Right kidney (tissue), 1 donor: ENCODE measurements around the gene CEACAM20.
"Not testable (repeated sequence)": the region's sequence is repeated elsewhere in the genome, so short reads cannot be mapped to it uniquely, and the experiment has no call there.

Experiments
- DNase-seq: peaks from one replicate; pipeline ENCODE4 v3.0.0-alpha.2; 2016

The CEACAM20 gene

GRCh38 chr19:44476559-44477408, 52.7 kb downstream of the CEACAM20 start:
- peak; percentile 21 for DNase-seq

- DNase-seq = not testable (repeated sequence)
Observed at GRCh38 chr19:44468730-44469129, 60.7 kb downstream of the CEACAM20 start.

- not testable (repeated sequence) for DNase-seq
Observed at GRCh38 chr19:44462600-44463286, 66.7 kb downstream of the CEACAM20 start.
